ENCODE data around the gene LRRC7. TPM values are rescaled to one million over a fixed set of nuclear protein-coding genes. Genes with fewer than 3 reads are reported as not detected.

The LRRC7 gene
- total RNA-seq, 4 donors from 2014 or later, result 0.12 to 0.32 TPM; not detected in 2

DNA sequence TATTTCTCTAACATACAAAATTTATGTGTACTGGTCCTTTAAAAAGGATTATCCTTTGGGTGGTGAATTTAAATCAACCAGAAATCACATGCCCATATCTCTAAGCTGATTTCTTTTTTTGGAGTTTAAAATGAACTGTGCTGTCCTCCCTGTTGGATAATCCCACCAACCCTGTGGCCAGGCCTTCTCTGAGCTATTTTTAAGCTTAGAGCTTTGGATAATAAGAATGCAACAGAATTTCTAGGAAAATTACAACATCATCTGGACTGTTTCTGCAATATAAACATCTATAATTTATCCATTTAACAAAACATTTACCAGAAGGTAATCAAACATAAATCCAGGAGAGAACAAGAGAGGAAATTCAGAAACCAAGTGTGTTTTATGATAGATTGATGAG, 549.3 kb downstream of the LRRC7 start:
- TF ChIP-seq, protein P1, sequence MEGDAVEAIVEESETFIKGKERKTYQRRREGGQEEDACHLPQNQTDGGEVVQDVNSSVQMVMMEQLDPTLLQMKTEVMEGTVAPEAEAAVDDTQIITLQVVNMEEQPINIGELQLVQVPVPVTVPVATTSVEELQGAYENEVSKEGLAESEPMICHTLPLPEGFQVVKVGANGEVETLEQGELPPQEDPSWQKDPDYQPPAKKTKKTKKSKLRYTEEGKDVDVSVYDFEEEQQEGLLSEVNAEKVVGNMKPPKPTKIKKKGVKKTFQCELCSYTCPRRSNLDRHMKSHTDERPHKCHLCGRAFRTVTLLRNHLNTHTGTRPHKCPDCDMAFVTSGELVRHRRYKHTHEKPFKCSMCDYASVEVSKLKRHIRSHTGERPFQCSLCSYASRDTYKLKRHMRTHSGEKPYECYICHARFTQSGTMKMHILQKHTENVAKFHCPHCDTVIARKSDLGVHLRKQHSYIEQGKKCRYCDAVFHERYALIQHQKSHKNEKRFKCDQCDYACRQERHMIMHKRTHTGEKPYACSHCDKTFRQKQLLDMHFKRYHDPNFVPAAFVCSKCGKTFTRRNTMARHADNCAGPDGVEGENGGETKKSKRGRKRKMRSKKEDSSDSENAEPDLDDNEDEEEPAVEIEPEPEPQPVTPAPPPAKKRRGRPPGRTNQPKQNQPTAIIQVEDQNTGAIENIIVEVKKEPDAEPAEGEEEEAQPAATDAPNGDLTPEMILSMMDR (IDR thresholded peaks at IDR 0.05), result no peak
- ATAC-seq (ENCODE audit: low FRiP score) (no peak), DNase-seq (ENCODE audit: low spot score) (no peak)

DNA sequence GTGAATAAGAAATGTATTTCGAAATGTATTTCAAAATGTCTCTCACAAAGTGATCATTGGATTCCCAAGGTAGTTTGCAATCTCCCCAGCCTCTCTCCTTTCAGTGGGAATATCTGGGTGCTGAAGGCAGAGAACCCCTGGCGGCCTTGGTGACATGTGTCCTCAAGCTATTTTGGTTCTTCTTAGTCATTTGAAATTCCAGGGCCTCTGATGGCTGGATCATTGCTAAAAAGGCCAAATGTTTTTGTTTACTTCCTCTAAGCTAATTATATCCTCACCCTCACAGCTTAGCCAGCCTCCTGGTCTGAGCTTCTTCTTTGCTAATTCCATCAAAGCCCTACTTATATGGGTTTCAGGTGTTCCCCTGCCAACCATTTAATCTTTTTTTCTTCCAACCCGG, 566.4 kb downstream of the LRRC7 start:
- ATAC-seq (ENCODE audit: low FRiP score) (no peak), DNase-seq (ENCODE audit: low spot score) (no peak)
- TF ChIP-seq, protein P1 (IDR thresholded peaks at IDR 0.05), result no peak

DNA sequence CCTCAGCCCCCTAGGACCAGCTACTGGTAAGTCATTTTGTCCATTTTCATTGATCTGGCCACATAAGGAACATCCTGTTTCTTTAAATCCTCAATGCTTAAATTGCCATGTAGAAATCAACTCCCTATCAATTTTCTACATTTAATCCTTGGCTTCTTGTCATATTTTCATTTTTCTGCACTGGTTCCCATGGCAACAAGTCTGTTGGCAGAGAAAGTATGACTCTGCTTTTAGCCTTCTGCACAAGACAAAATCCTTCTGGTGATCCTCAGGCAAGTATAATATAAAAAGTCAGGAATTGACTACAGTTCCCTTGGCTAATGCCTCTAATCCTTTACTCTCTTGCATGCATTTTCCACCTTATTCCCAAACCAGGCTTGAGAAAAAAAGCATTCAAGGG, 572.6 kb downstream of the LRRC7 start:
- TF ChIP-seq, protein P1 (IDR thresholded peaks at IDR 0.05), result no peak
- ATAC-seq (ENCODE audit: low FRiP score) (peak; percentile 44), DNase-seq (ENCODE audit: low spot score) (no peak)

DNA sequence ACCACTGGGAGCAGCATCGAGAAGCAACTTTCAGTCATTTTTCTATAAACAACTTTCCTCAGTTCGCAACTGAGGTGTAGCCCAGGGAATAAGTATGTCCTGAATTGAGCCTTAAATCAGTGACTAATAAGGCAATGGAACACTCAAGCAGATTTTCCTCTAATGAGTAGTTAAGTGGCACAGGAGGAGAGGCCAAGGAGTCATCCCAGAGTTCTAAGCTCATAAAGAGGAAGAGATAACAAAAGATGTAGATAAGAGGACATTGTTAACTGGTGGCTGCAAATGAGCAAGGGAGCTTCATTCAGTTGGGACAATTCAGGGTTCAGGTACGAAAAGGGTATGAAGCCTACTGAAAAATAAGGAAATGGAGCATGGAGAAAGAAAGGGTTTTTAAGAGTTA, 573.2 kb downstream of the LRRC7 start:
- ATAC-seq (ENCODE audit: low FRiP score), result no peak
- DNase-seq (ENCODE audit: low spot score), result no peak
- TF ChIP-seq, protein P1 (IDR thresholded peaks at IDR 0.05), result no peak

DNA sequence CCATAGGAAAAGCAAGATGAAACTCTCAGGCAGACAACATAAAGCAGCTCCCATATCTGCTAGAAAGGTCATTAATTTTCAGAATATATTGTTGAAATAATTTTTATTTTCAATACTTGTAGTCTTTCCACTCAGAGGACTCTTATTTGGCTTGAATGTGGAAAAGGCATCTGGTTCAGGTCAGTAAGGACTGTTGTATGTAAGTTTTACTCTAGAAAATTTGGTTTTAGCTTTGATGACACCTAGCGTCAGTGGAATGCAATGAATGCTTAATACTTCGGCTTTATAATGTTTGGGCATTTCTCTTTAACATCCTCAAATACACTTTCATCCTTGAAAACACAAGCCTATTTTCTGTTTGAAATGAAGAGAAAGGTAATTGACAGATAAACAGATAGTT, 574.4 kb downstream of the LRRC7 start:
- no peak for DNase-seq (ENCODE audit: low spot score)
- TF ChIP-seq, protein P1 (IDR thresholded peaks at IDR 0.05), result no peak
- ATAC-seq (ENCODE audit: low FRiP score), result peak; percentile 70

DNA sequence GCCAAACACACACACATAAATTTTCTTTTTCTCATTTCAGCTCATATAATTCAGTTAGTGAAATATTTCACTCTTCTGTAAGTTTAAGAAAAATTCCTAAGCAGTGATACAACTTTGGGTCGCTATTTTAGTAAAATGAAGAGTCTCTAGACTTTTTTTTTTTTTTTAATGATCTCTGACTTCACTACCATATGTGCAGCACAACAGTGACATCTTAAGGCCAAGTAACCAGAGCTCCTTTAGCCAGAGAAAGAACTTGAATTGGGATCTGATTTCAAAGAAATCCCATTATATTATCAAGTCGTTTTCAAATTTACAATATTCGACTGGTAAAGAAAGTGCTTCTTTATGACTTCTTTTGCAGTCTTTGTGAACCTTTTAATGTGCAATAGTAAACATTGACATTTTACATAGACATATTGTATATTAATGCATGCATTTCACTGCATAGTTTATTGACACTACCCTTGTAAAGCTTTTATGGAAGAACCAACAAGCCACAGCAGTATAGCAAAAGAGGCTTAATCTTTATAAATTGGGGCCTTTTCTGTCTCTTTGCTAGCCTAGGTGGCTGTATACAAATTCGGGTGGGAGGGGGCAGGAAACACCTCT, 575.4 kb downstream of the LRRC7 start:
- ATAC-seq (ENCODE audit: low FRiP score) (no peak), DNase-seq (ENCODE audit: low spot score) (no peak)
- TF ChIP-seq, protein P1 (IDR thresholded peaks at IDR 0.05), result no peak

DNA sequence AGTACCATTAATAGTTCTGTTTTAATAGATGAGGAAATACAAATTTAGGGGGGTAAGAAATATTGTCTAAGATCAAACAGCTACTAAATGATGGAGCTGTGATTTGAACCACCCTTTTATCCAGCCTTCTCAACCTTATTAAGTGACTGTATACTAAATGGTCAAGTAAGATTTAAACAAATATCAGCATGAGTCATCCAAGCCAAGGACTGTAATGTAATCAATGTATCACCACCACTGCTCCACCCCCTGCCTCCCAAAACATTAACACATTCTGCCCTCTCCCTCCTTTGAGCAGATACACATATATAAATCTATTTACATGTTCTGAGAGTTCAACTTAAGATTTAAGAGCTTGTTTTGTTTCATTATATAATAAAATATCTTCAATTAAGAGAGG, 578.8 kb downstream of the LRRC7 start:
- TF ChIP-seq, protein P1 (IDR thresholded peaks at IDR 0.05), result no peak
- ATAC-seq (ENCODE audit: low FRiP score), result no peak

More for the DNA sequence above, 578.8 kb downstream of the LRRC7 start:
- DNase-seq (ENCODE audit: low spot score), result no peak

Data from omental fat pad (tissue), 4 donors.